HG02571 (cell line): ENCODE results near the gene PSG6.
"Not testable (repeated sequence)": the region's sequence is repeated elsewhere in the genome, so short reads cannot be mapped to it uniquely, and the experiment has no call there.

ENCODE experiments used
- ATAC-seq: cut with Tn5 transposase; IDR thresholded peaks from one replicate; pipeline ENCODE4 v1.9.1; 2021; ENCODE audit warnings: mild to moderate bottlenecking, moderate library complexity; ENCODE audit not compliant: unreplicated experiment

Gene PSG6

GRCh38 chr19:42912941-42913340, 4.8 kb downstream of the PSG6 start:
- not testable (repeated sequence) for ATAC-seq

GRCh38 chr19:42911731-42912130, 6.0 kb downstream of the PSG6 start:
- not testable (repeated sequence) for ATAC-seq

GRCh38 chr19:42906162-42906561, 11.5 kb downstream of the PSG6 start:
- ATAC-seq: not testable (repeated sequence)

- not testable (repeated sequence) for ATAC-seq
These were observed 17.1 kb downstream of the PSG6 start for GRCh38 chr19:42900561-42900960.

GRCh38 chr19:42899674-42900073, 18.0 kb downstream of the PSG6 start:
- ATAC-seq: not testable (repeated sequence)

GRCh38 chr19:42899110-42899509, 18.6 kb downstream of the PSG6 start:
- not testable (repeated sequence) for ATAC-seq

- not testable (repeated sequence) for ATAC-seq
These were observed 19.0 kb downstream of the PSG6 start for GRCh38 chr19:42898656-42899055.

- not testable (repeated sequence) for ATAC-seq
These were observed 20.0 kb downstream of the PSG6 start for GRCh38 chr19:42897729-42898128.

- not testable (repeated sequence) for ATAC-seq
These were observed 27.2 kb downstream of the PSG6 start for GRCh38 chr19:42890446-42890845.

- ATAC-seq: not testable (repeated sequence)
These were observed 29.7 kb downstream of the PSG6 start for GRCh38 chr19:42887876-42888445.

- not testable (repeated sequence) for ATAC-seq
These were observed 35.0 kb downstream of the PSG6 start for GRCh38 chr19:42882730-42883129.

GRCh38 chr19:42882010-42882409, 35.7 kb downstream of the PSG6 start:
- not testable (repeated sequence) for ATAC-seq

- ATAC-seq: not testable (repeated sequence)
These were observed 36.4 kb downstream of the PSG6 start for GRCh38 chr19:42881279-42881678.

GRCh38 chr19:42880621-42881020, 37.1 kb downstream of the PSG6 start:
- not testable (repeated sequence) for ATAC-seq

GRCh38 chr19:42879613-42880012, 38.1 kb downstream of the PSG6 start, which contains the start of gene PSG1:
Gene PSG1 (minus strand): TSS chr19:42879713. CDS start chr19:42879581, 132 bp downstream.
- no peak for ATAC-seq

GRCh38 chr19:42876596-42876995, 41.1 kb downstream of the PSG6 start:
- not testable (repeated sequence) for ATAC-seq

- ATAC-seq: not testable (repeated sequence)
These were observed 41.8 kb downstream of the PSG6 start for GRCh38 chr19:42875881-42876280.

- not testable (repeated sequence) for ATAC-seq
These were observed 42.5 kb downstream of the PSG6 start for GRCh38 chr19:42874901-42875813.

- ATAC-seq: not testable (repeated sequence)
These were observed 43.6 kb downstream of the PSG6 start for GRCh38 chr19:42874136-42874535.

GRCh38 chr19:42872608-42873007, 45.1 kb downstream of the PSG6 start:
- ATAC-seq: no peak

- no peak for ATAC-seq
These were observed 60.2 kb downstream of the PSG6 start for GRCh38 chr19:42857544-42857867.
